ENCODE data around the gene STX10. TPM values are rescaled to one million over a fixed set of nuclear protein-coding genes. Genes with fewer than 3 reads are reported as not detected.
A peak's percentile ranks its signal among the peaks of the same experiment; 100 is the strongest.

Gene STX10
- total RNA-seq, 1 donor from 2014 or later = 36.5 TPM

DNA sequence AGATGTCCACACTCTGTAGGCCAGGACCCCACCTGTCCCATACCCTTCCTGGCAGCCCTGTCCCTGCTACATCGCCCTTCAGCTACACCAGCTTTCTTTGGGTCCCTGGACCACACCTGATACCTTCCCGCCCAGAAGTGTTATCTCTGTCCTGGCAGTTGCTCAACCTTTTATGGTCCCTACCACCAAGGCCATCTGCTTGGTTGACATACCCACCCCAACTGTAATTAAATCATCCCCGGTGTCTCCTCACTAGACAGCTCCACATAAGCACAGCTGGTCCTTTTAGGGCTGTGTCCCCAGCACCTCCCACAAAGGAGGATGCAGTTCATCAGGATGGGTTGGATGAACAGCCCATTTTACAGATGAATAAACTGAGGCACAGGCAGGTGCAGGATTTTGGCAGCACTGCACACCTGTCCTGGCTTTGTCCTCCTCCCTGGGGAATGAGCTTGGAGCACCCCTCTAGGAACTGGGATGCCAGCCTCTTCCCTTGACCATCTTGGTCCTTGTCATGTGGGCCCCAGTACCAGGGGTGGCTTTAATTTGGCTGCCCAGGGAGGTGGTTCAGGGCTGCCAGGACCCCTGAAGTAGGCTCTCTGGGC, 19.2 kb downstream of the STX10 start:
- H3F3A ChIP-seq (ENCODE audit: low read depth) = no peaks in the 10 kb centered on the region
- H3K4me2 ChIP-seq = no peak overlapping the region
- H3K27me3 ChIP-seq = no peaks in the 10 kb centered on the region
- no peak overlapping the region for H3K4me3 Mint-ChIP-seq
- H3K36me3 Mint-ChIP-seq = peaks cover 6% of the 10 kb centered on the region
- H3K36me3 ChIP-seq = no peaks in the 10 kb centered on the region
- H3K4me1 ChIP-seq = no peaks in the 10 kb centered on the region
- TF ChIP-seq, protein P1, sequence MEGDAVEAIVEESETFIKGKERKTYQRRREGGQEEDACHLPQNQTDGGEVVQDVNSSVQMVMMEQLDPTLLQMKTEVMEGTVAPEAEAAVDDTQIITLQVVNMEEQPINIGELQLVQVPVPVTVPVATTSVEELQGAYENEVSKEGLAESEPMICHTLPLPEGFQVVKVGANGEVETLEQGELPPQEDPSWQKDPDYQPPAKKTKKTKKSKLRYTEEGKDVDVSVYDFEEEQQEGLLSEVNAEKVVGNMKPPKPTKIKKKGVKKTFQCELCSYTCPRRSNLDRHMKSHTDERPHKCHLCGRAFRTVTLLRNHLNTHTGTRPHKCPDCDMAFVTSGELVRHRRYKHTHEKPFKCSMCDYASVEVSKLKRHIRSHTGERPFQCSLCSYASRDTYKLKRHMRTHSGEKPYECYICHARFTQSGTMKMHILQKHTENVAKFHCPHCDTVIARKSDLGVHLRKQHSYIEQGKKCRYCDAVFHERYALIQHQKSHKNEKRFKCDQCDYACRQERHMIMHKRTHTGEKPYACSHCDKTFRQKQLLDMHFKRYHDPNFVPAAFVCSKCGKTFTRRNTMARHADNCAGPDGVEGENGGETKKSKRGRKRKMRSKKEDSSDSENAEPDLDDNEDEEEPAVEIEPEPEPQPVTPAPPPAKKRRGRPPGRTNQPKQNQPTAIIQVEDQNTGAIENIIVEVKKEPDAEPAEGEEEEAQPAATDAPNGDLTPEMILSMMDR (IDR thresholded peaks at IDR 0.05) = no peak
- TF ChIP-seq EZH2phosphoT487 (IDR thresholded peaks at IDR 0.05) = no peak
- no peak for TF ChIP-seq EZH2 (IDR thresholded peaks at IDR 0.05)
- H3K9me3 ChIP-seq (ENCODE audit: low read depth) = no peaks in the 10 kb centered on the region
- H3K4me1 Mint-ChIP-seq = peaks cover 16% of the 10 kb centered on the region
- no peaks in the 10 kb centered on the region for H3K9me3 Mint-ChIP-seq
- DNase-seq (ENCODE audit: low spot score) = no peak
- no peaks in the 10 kb centered on the region for H3K27me3 Mint-ChIP-seq (ENCODE audit: insufficient read depth, low read depth)
- H3K9ac ChIP-seq = no peak overlapping the region
- H3K4me3 ChIP-seq = no peak overlapping the region
- H2AFZ ChIP-seq (replicated peaks) = no peak overlapping the region
- no peak overlapping the region for H3K27ac Mint-ChIP-seq
- peaks cover 92% of the 10 kb centered on the region for H3K79me2 ChIP-seq (ENCODE audit: low read depth)
- peaks cover 99% of the 10 kb centered on the region for H4K20me1 ChIP-seq (ENCODE audit: low read depth)
- no peak overlapping the region for H3K27ac ChIP-seq

DNA sequence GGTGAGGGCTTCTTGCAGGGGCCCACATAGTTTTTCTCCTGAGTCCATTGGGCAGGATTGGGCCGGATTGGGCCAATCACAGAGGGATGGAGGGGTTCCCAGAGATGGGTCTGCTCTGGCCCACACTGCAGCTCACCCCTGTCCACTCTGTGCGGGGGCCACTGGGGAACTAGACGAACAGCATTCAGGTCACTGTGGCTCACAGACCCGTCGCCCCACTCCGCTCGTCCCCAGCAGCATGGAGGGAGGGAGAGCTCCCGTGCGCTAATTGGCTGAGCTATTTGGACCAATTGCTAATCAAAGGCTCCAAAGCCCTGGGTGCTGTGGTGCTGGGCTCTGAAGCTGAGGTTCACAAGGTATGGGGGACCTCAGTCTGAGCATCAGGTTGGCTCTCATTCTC, 20.8 kb downstream of the STX10 start:
- peaks cover 16% of the 10 kb centered on the region for H3K4me1 Mint-ChIP-seq
- TF ChIP-seq EZH2 (IDR thresholded peaks at IDR 0.05) (no peak), EZH2phosphoT487 (IDR thresholded peaks at IDR 0.05) (no peak)
- TF ChIP-seq, protein P1 (IDR thresholded peaks at IDR 0.05) = no peak
- H3K27me3 ChIP-seq = no peaks in the 10 kb centered on the region
- H3K79me2 ChIP-seq (ENCODE audit: low read depth) = peaks cover 100% of the 10 kb centered on the region
- H3K27ac Mint-ChIP-seq = no peak overlapping the region
- no peak overlapping the region for H2AFZ ChIP-seq (replicated peaks)
- no peak overlapping the region for H3K4me2 ChIP-seq
- DNase-seq (ENCODE audit: low spot score) = no peak
- H3K27me3 Mint-ChIP-seq (ENCODE audit: insufficient read depth, low read depth) = no peaks in the 10 kb centered on the region
- H3K4me3 Mint-ChIP-seq = no peak overlapping the region
- H3K36me3 ChIP-seq = no peaks in the 10 kb centered on the region
- H3F3A ChIP-seq (ENCODE audit: low read depth) = no peaks in the 10 kb centered on the region
- H4K20me1 ChIP-seq (ENCODE audit: low read depth) = peaks cover 100% of the 10 kb centered on the region
- H3K9me3 ChIP-seq (ENCODE audit: low read depth) = no peaks in the 10 kb centered on the region
- H3K36me3 Mint-ChIP-seq = peaks cover 6% of the 10 kb centered on the region
- no peak overlapping the region for H3K27ac ChIP-seq
- H3K4me1 ChIP-seq = no peaks in the 10 kb centered on the region
- no peak overlapping the region for H3K9ac ChIP-seq
- H3K9me3 Mint-ChIP-seq = no peaks in the 10 kb centered on the region
- H3K4me3 ChIP-seq = no peak overlapping the region

DNA sequence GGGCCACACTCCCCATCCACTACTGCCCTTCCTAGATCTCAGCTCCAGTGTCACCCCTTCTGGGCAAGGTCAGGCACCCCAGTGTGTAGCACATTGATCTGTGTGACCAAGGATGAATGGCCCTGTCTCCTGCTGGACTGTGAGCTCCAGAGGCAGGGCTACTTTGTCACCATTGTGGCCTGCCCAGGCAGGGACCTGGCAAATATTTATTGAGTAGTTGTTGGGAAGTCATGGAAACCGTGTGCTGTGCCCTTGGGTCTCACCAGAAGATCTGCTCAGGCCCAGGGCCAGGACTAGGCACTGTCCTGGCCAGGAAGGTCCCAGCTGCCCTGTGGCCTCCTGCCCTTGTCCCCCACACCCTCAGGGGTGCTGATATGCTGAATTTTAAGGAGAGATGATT, 21.6 kb downstream of the STX10 start:
- H3K4me2 ChIP-seq = no peak overlapping the region
- H3K36me3 ChIP-seq = no peaks in the 10 kb centered on the region
- H3K4me1 ChIP-seq = no peaks in the 10 kb centered on the region
- no peaks in the 10 kb centered on the region for H3F3A ChIP-seq (ENCODE audit: low read depth)
- no peak overlapping the region for H3K4me3 ChIP-seq
- no peak overlapping the region for H3K27ac ChIP-seq
- Mint-ChIP-seq H3K4me1 (peaks cover 19% of the 10 kb centered on the region), H3K27me3 (ENCODE audit: insufficient read depth, low read depth) (no peaks in the 10 kb centered on the region), H3K9me3 (no peaks in the 10 kb centered on the region), H3K27ac (no peak overlapping the region), H3K4me3 (peak overlapping the region; percentile 15), H3K36me3 (peaks cover 6% of the 10 kb centered on the region)
- H3K9ac ChIP-seq = no peak overlapping the region
- no peaks in the 10 kb centered on the region for H3K9me3 ChIP-seq (ENCODE audit: low read depth)
- DNase-seq (ENCODE audit: low spot score) = no peak
- TF ChIP-seq, protein P1 (IDR thresholded peaks at IDR 0.05) = no peak
- TF ChIP-seq EZH2 (IDR thresholded peaks at IDR 0.05) (no peak), EZH2phosphoT487 (IDR thresholded peaks at IDR 0.05) (no peak)
- peaks cover 100% of the 10 kb centered on the region for H4K20me1 ChIP-seq (ENCODE audit: low read depth)
- no peak overlapping the region for H2AFZ ChIP-seq (replicated peaks)
- H3K79me2 ChIP-seq (ENCODE audit: low read depth) = peaks cover 100% of the 10 kb centered on the region
- no peaks in the 10 kb centered on the region for H3K27me3 ChIP-seq
